MCF 10A (cell line): Measurements from ENCODE around the gene ZC3HAV1. TPM values are rescaled to one million over a fixed set of nuclear protein-coding genes. Genes with fewer than 3 reads are reported as not detected.

Source experiments
- BruUV-seq: library from RNA; stranded (reverse); fragments of 400-500 nt; replicated peaks from 2 replicates; lab custom pipeline; 2021; lab: Mats Ljungman, UMichigan
- CTCF ChIA-PET: fragments of 300-600 bp; sonication (Branson Sonifier 250); formaldehyde crosslinking; extraction: SDS; loops from one replicate; lab custom pipeline; 2021; ENCODE audit warnings: antibody characterized with exemption, inconsistent platforms; lab: Yijun Ruan, JAX
- POLR2A ChIA-PET: fragments of 300-600, 350-650 bp; sonication (Branson Sonifier 250); formaldehyde crosslinking; extraction: SDS; loops from one replicate; lab custom pipeline; 2020; ENCODE audit warnings: antibody characterized with exemption, inconsistent platforms; lab: Yijun Ruan, JAX
- DNase-seq: peaks from one replicate; pipeline ENCODE4 v3.0.0-alpha.2; 2018; ENCODE audit not compliant: unreplicated experiment
- H3K27ac Mint-ChIP-seq: one replicate; pipeline ENCODE4 v1.8.0; 2022; ENCODE audit warnings: mild to moderate bottlenecking, low read depth, mixed read lengths; ENCODE audit not compliant: unreplicated experiment
- H3K27me3 Mint-ChIP-seq: one replicate; pipeline ENCODE4 v1.8.0; 2022; ENCODE audit warnings: mixed read lengths; ENCODE audit not compliant: insufficient read depth, unreplicated experiment
- H3K36me3 Mint-ChIP-seq: one replicate; pipeline ENCODE4 v1.8.0; 2022; ENCODE audit warnings: mild to moderate bottlenecking, moderate library complexity, mixed read lengths; ENCODE audit not compliant: insufficient read depth, unreplicated experiment
- H3K4me1 Mint-ChIP-seq: one replicate; pipeline ENCODE4 v1.8.0; 2022; ENCODE audit warnings: mixed read lengths; ENCODE audit not compliant: insufficient read depth, unreplicated experiment
- H3K4me3 Mint-ChIP-seq: one replicate; pipeline ENCODE4 v1.8.0; 2022; ENCODE audit warnings: mild to moderate bottlenecking, moderate library complexity, mixed read lengths; ENCODE audit not compliant: unreplicated experiment
- H3K9me3 Mint-ChIP-seq: one replicate; pipeline ENCODE4 v1.8.0; 2022; ENCODE audit warnings: mixed read lengths; ENCODE audit not compliant: unreplicated experiment
- intact Hi-C: fragments of 100-400 bp; cut with micrococcal nuclease; formaldehyde crosslinking; loops from 2 replicates; pipeline ENCODE4 v1.14.1; 2022
- total RNA-seq: library from RNA; stranded (reverse); gene quantifications from 2 replicates; pipeline ENCODE4 v1.2.3, GENCODE V29; 2022
- TF ChIP-seq, protein P1 (sequence below): fragments of 200-600 bp; IDR thresholded peaks from one replicate; pipeline ENCODE4 v1.8.0; 2022; ENCODE audit warnings: antibody characterized with exemption, mild to moderate bottlenecking; ENCODE audit not compliant: unreplicated experiment

Gene ZC3HAV1
- total RNA-seq, 1 experiment from 2014 or later, result 14.2 TPM

DNA sequence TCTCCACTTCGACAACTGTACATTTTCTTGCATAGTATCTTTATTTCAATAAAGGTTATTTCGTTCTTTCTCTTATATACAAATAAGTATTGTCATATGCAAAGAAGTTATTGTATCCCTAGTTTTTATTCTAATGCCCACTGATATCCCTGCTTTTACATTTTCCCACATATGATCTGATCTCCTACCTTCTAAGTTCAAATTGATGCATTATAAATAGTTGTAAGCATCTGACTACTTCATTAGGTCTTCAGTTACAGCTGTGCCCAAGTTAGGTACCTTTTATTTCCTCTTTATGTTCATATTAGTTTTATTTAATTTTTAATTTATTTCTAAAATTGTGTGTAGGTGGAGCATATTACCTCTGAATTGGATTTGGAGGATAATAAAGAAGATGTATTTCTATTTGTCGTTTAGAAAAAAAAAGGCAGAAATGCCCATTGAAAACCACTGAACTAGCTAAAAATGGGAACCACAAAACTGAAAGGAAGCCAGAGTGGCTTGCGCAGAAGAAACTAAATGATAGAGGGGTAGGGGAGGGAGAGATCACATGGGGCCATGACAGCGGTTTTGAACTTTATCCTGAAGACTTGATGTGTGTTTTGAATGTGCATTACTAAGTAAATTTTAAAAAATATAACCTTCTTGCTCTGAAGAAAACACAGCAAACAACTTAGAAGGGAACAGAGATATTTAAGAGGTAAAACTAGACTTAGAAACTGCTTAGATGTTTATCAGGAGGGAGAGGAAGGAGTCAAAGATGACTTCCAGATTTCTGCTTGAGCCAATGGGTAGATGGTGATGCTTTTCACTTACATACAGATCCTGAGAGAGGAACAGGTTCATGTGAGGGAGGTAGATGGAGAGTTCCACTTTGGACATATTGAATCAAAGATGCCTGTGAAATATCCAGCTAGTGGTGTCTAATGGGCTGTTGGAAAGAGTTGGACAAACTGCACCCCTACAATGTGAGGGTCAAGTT is 64.4 kb downstream of the ZC3HAV1 start:
- Mint-ChIP-seq H3K9me3 (no peaks in the 10 kb centered on the region), H3K36me3 (peaks cover 47% of the 10 kb centered on the region), H3K27me3 (no peaks in the 10 kb centered on the region), H3K4me3 (no peak overlapping the region), H3K4me1 (peaks cover 13% of the 10 kb centered on the region), H3K27ac (no peak overlapping the region)
- TF ChIP-seq, protein P1, sequence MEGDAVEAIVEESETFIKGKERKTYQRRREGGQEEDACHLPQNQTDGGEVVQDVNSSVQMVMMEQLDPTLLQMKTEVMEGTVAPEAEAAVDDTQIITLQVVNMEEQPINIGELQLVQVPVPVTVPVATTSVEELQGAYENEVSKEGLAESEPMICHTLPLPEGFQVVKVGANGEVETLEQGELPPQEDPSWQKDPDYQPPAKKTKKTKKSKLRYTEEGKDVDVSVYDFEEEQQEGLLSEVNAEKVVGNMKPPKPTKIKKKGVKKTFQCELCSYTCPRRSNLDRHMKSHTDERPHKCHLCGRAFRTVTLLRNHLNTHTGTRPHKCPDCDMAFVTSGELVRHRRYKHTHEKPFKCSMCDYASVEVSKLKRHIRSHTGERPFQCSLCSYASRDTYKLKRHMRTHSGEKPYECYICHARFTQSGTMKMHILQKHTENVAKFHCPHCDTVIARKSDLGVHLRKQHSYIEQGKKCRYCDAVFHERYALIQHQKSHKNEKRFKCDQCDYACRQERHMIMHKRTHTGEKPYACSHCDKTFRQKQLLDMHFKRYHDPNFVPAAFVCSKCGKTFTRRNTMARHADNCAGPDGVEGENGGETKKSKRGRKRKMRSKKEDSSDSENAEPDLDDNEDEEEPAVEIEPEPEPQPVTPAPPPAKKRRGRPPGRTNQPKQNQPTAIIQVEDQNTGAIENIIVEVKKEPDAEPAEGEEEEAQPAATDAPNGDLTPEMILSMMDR, result no peak
- ChIA-PET CTCF (interaction anchor here (0.6 to 2.3 kb wide), 3 partner anchors 9 to 42 kb away, joined by 3 to 9 read pairs (median 5); no protein-coding TSS in a partner anchor), POLR2A (interaction anchor here (0.7 to 1.5 kb wide), 2 partner anchors 7 to 9 kb away, joined by 4 read pairs; no protein-coding TSS in a partner anchor)
- no peak for DNase-seq
- intact Hi-C loops, result no loop called here
- BruUV-seq, result no TSS peak

DNA sequence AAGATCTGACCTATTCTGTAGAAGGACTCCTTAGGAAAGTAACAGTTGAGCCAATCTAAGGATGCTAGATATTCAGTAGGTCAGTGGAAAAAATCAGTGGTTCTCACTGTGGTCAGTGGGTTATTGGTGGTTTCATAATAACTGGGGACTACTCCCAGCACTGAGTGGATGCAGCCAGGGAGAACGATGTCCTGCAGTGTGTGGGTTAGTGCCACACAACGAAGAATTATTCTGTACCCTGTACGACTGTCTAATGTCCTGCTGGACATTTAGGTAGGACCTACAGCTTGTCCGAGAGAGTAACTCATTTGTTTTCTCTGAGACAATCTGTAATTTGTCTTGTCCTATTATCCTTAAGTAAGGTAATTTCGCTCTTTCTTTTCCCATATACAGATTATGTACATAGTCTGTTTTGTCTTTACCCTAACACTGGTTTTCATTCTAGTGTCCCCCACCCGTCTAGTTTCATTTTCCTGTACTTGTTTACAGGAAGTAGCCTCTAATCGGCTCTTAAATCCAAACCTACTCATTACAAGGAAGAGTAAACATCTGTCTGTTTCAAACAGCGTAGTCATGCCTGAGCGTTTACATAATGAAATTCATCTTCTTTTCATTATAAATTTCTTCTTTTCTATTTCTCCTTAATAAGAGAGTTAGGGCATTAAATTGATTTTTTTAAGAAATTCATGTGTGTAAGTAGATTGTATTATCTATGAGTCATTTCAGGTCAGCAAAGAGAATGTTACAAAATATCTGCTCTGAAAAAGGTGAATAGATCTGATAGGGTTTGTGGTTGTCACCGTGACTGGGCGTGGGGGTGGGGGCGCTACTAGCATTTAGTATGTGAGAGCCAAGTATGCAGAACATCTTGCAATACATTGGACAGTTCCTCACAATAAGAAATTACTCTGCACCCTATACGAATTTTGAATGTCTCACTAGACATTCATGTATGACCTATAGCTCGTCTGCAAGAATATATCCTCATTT is 65.4 kb downstream of the ZC3HAV1 start:
- Mint-ChIP-seq H3K27me3 (no peaks in the 10 kb centered on the region), H3K36me3 (peaks cover 38% of the 10 kb centered on the region), H3K9me3 (no peaks in the 10 kb centered on the region), H3K4me3 (no peak overlapping the region), H3K27ac (no peak overlapping the region), H3K4me1 (peaks cover 13% of the 10 kb centered on the region)
- TF ChIP-seq, protein P1, result no peak
- no TSS peak for BruUV-seq
- ChIA-PET POLR2A (interaction anchor here (1.1 to 1.5 kb wide), 2 partner anchors 8 to 10 kb away, joined by 3 to 4 read pairs; no protein-coding TSS in a partner anchor), CTCF (no interaction called here)
- intact Hi-C loops, result no loop called here
- DNase-seq, result no peak

DNA sequence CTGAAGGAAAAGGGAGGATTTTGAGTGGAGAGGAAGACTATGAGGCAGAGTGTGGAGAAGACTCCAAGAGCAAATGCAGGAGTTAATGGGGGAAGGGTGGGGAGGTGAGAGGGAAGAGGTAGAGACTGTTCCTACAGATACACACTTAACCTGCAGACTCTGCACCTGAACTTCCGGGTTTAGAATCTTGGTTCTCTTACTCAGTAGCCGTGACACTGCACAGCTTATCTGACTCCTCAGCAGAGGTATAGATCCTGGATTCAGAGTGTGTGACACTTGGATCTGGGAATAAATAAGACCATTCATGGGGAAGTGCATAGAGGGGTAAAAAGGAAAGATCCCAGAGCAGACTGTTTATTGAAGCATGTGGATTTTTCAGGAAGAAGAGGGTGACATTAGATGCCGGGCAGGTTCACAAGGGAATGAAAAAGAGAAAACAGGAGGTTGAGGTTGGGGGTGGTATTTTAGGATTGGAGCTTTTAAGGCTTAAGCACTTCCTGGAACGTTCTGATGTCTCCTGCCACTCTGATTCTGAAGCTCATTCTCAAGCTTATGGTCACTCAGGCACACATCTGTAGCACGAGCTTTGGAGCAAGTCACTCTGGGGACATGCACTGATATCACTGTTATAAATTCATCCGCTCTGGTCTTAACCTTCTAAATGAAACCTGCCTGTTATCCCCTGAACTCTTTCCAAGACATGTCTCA is 68.0 kb downstream of the ZC3HAV1 start:
- CTCF ChIA-PET, result interaction anchor here (1.2 to 1.5 kb wide), 2 partner anchors 33 to 60 kb away, joined by 3 to 5 read pairs; no protein-coding TSS in a partner anchor
- H3K36me3 Mint-ChIP-seq, result peaks cover 12% of the 10 kb centered on the region
- TF ChIP-seq, protein P1, result no peak
- POLR2A ChIA-PET, result interaction anchor here (1.0 kb wide), 1 partner anchor 9 kb away, joined by 4 read pairs; no protein-coding TSS in a partner anchor
- H3K27ac Mint-ChIP-seq, result no peak overlapping the region
- intact Hi-C loops, result no loop called here
- H3K4me1 Mint-ChIP-seq, result peaks cover 19% of the 10 kb centered on the region
- H3K27me3 Mint-ChIP-seq, result no peaks in the 10 kb centered on the region
- DNase-seq, result no peak
- BruUV-seq, result no TSS peak
- H3K9me3 Mint-ChIP-seq, result no peaks in the 10 kb centered on the region
- H3K4me3 Mint-ChIP-seq, result no peak overlapping the region
